Breast epithelium (tissue), 3 donors: Measurements from ENCODE around the gene SPOP.

Experiments
- POLR2A ChIP-seq: fragments of 450-650 bp; IDR thresholded peaks from one replicate; pipeline ENCODE4 v1.6.1; 2016; ENCODE audit warnings: antibody characterized with exemption, mild to moderate bottlenecking, moderate library complexity
- TF ChIP-seq, protein P1 (sequence below), 3 donors: fragments of 450-650 bp; IDR thresholded peaks; one replicate each; pipeline ENCODE4 v1.5.1; 2016 to 2017; ENCODE audit warnings: antibody characterized with exemption in 3 of 3, mild to moderate bottlenecking in 3 of 3, moderate library complexity in 3 of 3

DNA sequence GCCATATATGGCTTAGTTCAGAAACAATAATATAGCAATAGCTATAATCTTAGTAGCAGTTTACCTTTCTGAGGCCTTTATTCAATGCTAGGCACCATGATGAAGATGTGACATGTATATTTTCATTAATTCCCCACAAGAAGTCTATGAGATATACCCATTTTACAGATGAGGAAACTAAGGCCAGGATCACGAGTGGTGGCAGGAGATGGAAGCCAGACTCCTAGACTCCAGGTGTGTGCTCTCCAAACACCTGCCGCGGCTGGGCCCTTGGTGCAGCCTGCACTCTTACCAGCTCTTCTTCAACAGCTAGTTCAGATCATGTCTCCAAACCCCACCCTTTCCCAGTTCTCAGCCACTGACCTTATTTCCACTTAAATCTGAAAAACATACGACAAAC, 87.0 kb downstream of the SPOP start:
- TF ChIP-seq, protein P1, sequence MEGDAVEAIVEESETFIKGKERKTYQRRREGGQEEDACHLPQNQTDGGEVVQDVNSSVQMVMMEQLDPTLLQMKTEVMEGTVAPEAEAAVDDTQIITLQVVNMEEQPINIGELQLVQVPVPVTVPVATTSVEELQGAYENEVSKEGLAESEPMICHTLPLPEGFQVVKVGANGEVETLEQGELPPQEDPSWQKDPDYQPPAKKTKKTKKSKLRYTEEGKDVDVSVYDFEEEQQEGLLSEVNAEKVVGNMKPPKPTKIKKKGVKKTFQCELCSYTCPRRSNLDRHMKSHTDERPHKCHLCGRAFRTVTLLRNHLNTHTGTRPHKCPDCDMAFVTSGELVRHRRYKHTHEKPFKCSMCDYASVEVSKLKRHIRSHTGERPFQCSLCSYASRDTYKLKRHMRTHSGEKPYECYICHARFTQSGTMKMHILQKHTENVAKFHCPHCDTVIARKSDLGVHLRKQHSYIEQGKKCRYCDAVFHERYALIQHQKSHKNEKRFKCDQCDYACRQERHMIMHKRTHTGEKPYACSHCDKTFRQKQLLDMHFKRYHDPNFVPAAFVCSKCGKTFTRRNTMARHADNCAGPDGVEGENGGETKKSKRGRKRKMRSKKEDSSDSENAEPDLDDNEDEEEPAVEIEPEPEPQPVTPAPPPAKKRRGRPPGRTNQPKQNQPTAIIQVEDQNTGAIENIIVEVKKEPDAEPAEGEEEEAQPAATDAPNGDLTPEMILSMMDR (IDR thresholded peaks at IDR 0.05), result no peak
- no peak for TF ChIP-seq POLR2A
